ENCODE results near the gene FOXD3.

The FOXD3 gene

GRCh38 chr1:63324779-63325119 lies 2.4 kb downstream of the FOXD3 start:
- CTCF ChIA-PET, result interaction anchor here (0.6 to 0.7 kb wide), 2 partner anchors 226 to 1598 kb away, joined by 3 to 4 read pairs; no protein-coding TSS in a partner anchor
- no peak for TF ChIP-seq CTCF (conservative IDR thresholded peaks at IDR 0.05; ENCODE audit: low read depth)
- POLR2A ChIA-PET (ENCODE audit: low non-redundant PET), result no interaction called here

GRCh38 chr1:63325279-63325985 lies 3.1 kb downstream of the FOXD3 start:
- H3K27ac ChIP-seq, result no peak overlapping the region
- DNase-seq (ENCODE audit: low spot score), result no peak
- ChIA-PET POLR2A (ENCODE audit: low non-redundant PET) (no interaction called here), CTCF (interaction anchor here (0.6 to 2.6 kb wide), 4 partner anchors 8 to 1598 kb away, joined by 3 to 14 read pairs (median 4); no protein-coding TSS in a partner anchor)
- TF ChIP-seq CTCF (conservative IDR thresholded peaks at IDR 0.05; ENCODE audit: low read depth), result no peak

More at GRCh38 chr1:63324779-63325119, 2.4 kb downstream of the FOXD3 start:
- H3K27ac ChIP-seq, result no peak overlapping the region
- no peak for DNase-seq (ENCODE audit: low spot score)

GRCh38 chr1:63326106-63326472 lies 3.7 kb downstream of the FOXD3 start:
- no peak for TF ChIP-seq CTCF (conservative IDR thresholded peaks at IDR 0.05; ENCODE audit: low read depth)
- CTCF ChIA-PET, result interaction anchor here (0.6 to 2.6 kb wide), 4 partner anchors 9 to 1211 kb away, joined by 3 to 14 read pairs (median 4); no protein-coding TSS in a partner anchor
- DNase-seq (ENCODE audit: low spot score), result no peak
- no peak overlapping the region for H3K27ac ChIP-seq
- POLR2A ChIA-PET (ENCODE audit: low non-redundant PET), result no interaction called here

- TF ChIP-seq CTCF (conservative IDR thresholded peaks at IDR 0.05; ENCODE audit: low read depth), result no peak
- DNase-seq (ENCODE audit: low spot score), result no peak
- CTCF ChIA-PET, result interaction anchor here (0.5 to 2.6 kb wide), 10 partner anchors 10 to 1211 kb away, joined by 3 to 14 read pairs (median 3); no protein-coding TSS in a partner anchor
- no peak overlapping the region for H3K27ac ChIP-seq
- POLR2A ChIA-PET (ENCODE audit: low non-redundant PET), result no interaction called here
Observed at GRCh38 chr1:63326473-63327380, 4.4 kb downstream of the FOXD3 start.

GRCh38 chr1:63327417-63328054 lies 5.2 kb downstream of the FOXD3 start:
- ChIA-PET POLR2A (ENCODE audit: low non-redundant PET) (no interaction called here), CTCF (interaction anchor here (0.5 to 2.6 kb wide), 10 partner anchors 9 to 761 kb away, joined by 3 to 14 read pairs (median 3); no protein-coding TSS in a partner anchor)

More at GRCh38 chr1:63327417-63328054, 5.2 kb downstream of the FOXD3 start:
- DNase-seq (ENCODE audit: low spot score), result peak; percentile 66
- no peak overlapping the region for H3K27ac ChIP-seq
- TF ChIP-seq CTCF (conservative IDR thresholded peaks at IDR 0.05; ENCODE audit: low read depth), result peak; percentile 68

All from RWPE1 (cell line).